Body of pancreas (tissue), 4 donors: ENCODE measurements around the gene ST6GALNAC6. TPM values are rescaled to one million over a fixed set of nuclear protein-coding genes. Genes with fewer than 3 reads are reported as not detected.

Experiments used
- ATAC-seq: fragments of 150-250 bp; one replicate; pipeline ENCODE4 v1.9.1; 2016
- DNase-seq, 4 donors: peaks; one replicate each; pipeline ENCODE4 v3.0.0-alpha.2; 2019
- H3K27ac ChIP-seq, 4 donors: fragments of 200-600 bp; sonication (generic); 1 replicate in 3 of 4; 2 replicates in 1 of 4; pipeline versions ENCODE4 v1.5.1 to v1.6.1; 2016 to 2019; ENCODE audit warnings: mild to moderate bottlenecking in 1 of 4, mixed read lengths in 1 of 4, moderate library complexity in 1 of 4
- H3K27me3 ChIP-seq, 2 donors: fragments of 200-600 bp; sonication (generic); one replicate each; pipeline ENCODE4 v1.6.0; 2016; ENCODE audit warnings: mild to moderate bottlenecking in 1 of 2
- H3K36me3 ChIP-seq, 2 donors: fragments of 200-600 bp; sonication (generic); replicated peaks in 1 of 2; 2 replicates each; pipeline ENCODE4 v1.5.1; 2016; ENCODE audit warnings: low read depth in 2 of 2; ENCODE audit not compliant: insufficient read depth in 1 of 2
- H3K4me1 ChIP-seq: fragments of 200-600 bp; sonication (generic); one replicate; pipeline ENCODE4 v1.6.0; 2016
- H3K4me3 ChIP-seq, 2 donors: fragments of 200-600 bp; sonication (generic); 1 replicate in 1 of 2; 2 replicates in 1 of 2; pipeline ENCODE4 v1.5.1; 2016 to 2019
- H3K9me3 ChIP-seq, 3 donors: fragments of 200-600 bp; sonication (generic); 1 replicate in 2 of 3; 2 replicates in 1 of 3; pipeline ENCODE4 v1.5.1; 2016
- CTCF ChIP-seq, 7 experiments: fragments of 450-650 bp in 4 of 7; fragments of 200-600 bp in 3 of 7; sonication (generic) in 3 of 7; IDR thresholded peaks; one replicate each; pipeline ENCODE4 v1.5.1; 2016 to 2019; ENCODE audit warnings: antibody characterized with exemption in 7 of 7
- POLR2A ChIP-seq, 3 donors: fragments of 450-650 bp; IDR thresholded peaks; one replicate each; pipeline ENCODE4 v1.6.1; 2016; ENCODE audit warnings: antibody characterized with exemption in 3 of 3, mild to moderate bottlenecking in 2 of 3
- WGBS, 2 donors: methylation state at CpG; one replicate each; pipeline ENCODE4 v1.1.5; 2017; 5-methylcytosine and 5-hydroxymethylcytosine counted together
- intact Hi-C: fragments of 100-400 bp; cut with DNase I; formaldehyde crosslinking; loops from one replicate; pipeline ENCODE4 v1.15.1; 2023
- total RNA-seq, 2 donors: library from RNA; depleted of rRNA; stranded (reverse); fragments of >200 nt; gene quantifications; one replicate each; pipeline ENCODE4 v1.1.0, GENCODE V29; 2016

ST6GALNAC6 gene
- total RNA-seq, 2 donors from 2014 or later: 46.1 to 66.7 TPM

GRCh38 chr9:127867356-127868277 lies 31.8 kb downstream of the ST6GALNAC6 start:
- intact Hi-C loops: no loop called here
- 80 to 97% methylated on average over 4 to 27 of the region's 30 CpGs for WGBS, 2 donors
- Histone ChIP-seq H3K4me1 (peaks cover under 1% of the 10 kb centered on the region), H3K9me3 (no peaks in the 10 kb centered on the region), H3K27ac (peak overlapping the region in 2 of 4 donors; percentile 13 to 26), H3K4me3 (no peak overlapping the region), H3K36me3 (no peaks in the 10 kb centered on the region), H3K27me3 (no peaks in the 10 kb centered on the region)
- TF ChIP-seq CTCF (IDR thresholded peaks at IDR 0.05) (no peak), POLR2A (IDR thresholded peaks at IDR 0.05) (no peak)
- DNase-seq (no peak), ATAC-seq (no peak)

GRCh38 chr9:127866535-127866934 lies 32.9 kb downstream of the ST6GALNAC6 start:
- intact Hi-C loops: no loop called here
- Histone ChIP-seq H3K27me3 (no peaks in the 10 kb centered on the region), H3K27ac (no peak overlapping the region), H3K4me1 (peaks cover 6% of the 10 kb centered on the region), H3K9me3 (no peaks in the 10 kb centered on the region), H3K36me3 (no peaks in the 10 kb centered on the region), H3K4me3 (no peak overlapping the region)
- no peak for ATAC-seq
- 95 to 97% methylated on average over 8 to 13 of the region's 13 CpGs for WGBS, 2 donors
- DNase-seq: no peak
- TF ChIP-seq POLR2A (IDR thresholded peaks at IDR 0.05) (no peak), CTCF (IDR thresholded peaks at IDR 0.05) (no peak)

GRCh38 chr9:127865645-127866464 lies 33.5 kb downstream of the ST6GALNAC6 start:
- no peak for TF ChIP-seq CTCF (IDR thresholded peaks at IDR 0.05)
- no peak for TF ChIP-seq POLR2A (IDR thresholded peaks at IDR 0.05)

GRCh38 chr9:127863191-127863621 lies 36.2 kb downstream of the ST6GALNAC6 start:
- no peaks in the 10 kb centered on the region for H3K36me3 ChIP-seq
- no peak for ATAC-seq
- no peaks in the 10 kb centered on the region for H3K9me3 ChIP-seq
- intact Hi-C loops: no loop called here
- no peak for DNase-seq
- peaks cover 20% of the 10 kb centered on the region for H3K4me1 ChIP-seq
- TF ChIP-seq POLR2A (IDR thresholded peaks at IDR 0.05) (no peak), CTCF (IDR thresholded peaks at IDR 0.05) (no peak)
- no peak overlapping the region for H3K4me3 ChIP-seq
- H3K27ac ChIP-seq: peak overlapping the region in 3 of 4 donors; percentile 30 to 60 (median 46)
- 79% methylated on average over 13 of the region's 13 CpGs for WGBS, 2 donors
- H3K27me3 ChIP-seq: no peaks in the 10 kb centered on the region

More at GRCh38 chr9:127865645-127866464, 33.5 kb downstream of the ST6GALNAC6 start:
- Histone ChIP-seq H3K9me3 (no peaks in the 10 kb centered on the region), H3K27ac (no peak overlapping the region), H3K4me1 (peaks cover 6% of the 10 kb centered on the region), H3K27me3 (no peaks in the 10 kb centered on the region), H3K4me3 (no peak overlapping the region), H3K36me3 (no peaks in the 10 kb centered on the region)
- intact Hi-C loops: no loop called here
- ATAC-seq: no peak
- WGBS, 2 donors: 73 to 74% methylated on average over 19 of the region's 19 CpGs
- DNase-seq: no peak
